Tongue (tissue), 2 donors: ENCODE measurements around the gene HPS1. TPM values are rescaled to one million over a fixed set of nuclear protein-coding genes. Genes with fewer than 3 reads are reported as not detected.

Experiments used
- DNase-seq: peaks from one replicate; pipeline ENCODE4 v3.0.0-alpha.2; 2015
- total RNA-seq: library from RNA; depleted of rRNA; stranded (reverse); fragments of >200 nt; gene quantifications from one replicate; pipeline ENCODE4 v1.2.3, GENCODE V29; 2014

Gene HPS1
- total RNA-seq, 1 donor from 2014 or later, result 12.0 TPM

- DNase-seq, result no peak
Observed at GRCh38 chr10:98411166-98411565, 35.6 kb downstream of the HPS1 start.

GRCh38 chr10:98410759-98411158, 36.0 kb downstream of the HPS1 start:
- DNase-seq, result no peak

DNA sequence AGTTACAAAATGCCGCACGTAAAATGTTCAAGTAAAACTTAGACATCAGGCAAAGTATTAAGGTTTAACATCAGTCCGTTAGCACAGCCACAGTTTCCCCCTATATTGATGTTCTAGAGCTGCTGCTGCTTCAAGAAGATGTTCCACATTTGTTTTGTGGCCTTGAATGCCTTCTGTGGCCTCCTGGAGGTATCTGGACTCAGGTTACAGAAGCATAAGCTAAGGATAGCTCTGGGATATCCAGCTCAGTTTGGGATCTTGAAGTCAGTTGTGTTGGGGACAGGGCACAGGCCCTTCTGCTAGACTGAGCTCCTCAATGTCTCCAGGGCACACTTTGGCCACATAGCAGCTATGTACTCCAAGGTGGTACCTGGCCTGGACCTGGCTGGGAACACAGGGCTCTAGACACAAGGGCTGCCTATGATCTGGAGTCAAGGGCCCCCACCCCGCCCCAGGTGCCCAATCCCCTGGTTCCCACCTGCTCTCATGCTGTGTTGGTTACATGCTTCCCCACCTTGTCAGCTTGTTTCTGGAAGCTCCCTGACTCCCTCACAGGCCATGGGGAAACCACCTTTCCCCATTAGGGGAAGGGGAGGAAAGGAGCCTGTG, 36.5 kb downstream of the HPS1 start:
- no peak for DNase-seq

GRCh38 chr10:98408799-98409198, 37.9 kb downstream of the HPS1 start:
- no peak for DNase-seq

- DNase-seq, result no peak
Observed at GRCh38 chr10:98407744-98408241, 38.9 kb downstream of the HPS1 start.

- DNase-seq, result no peak
Observed at GRCh38 chr10:98407017-98407743, 39.6 kb downstream of the HPS1 start.

- DNase-seq, result no peak
Observed at GRCh38 chr10:98405422-98405821, 41.3 kb downstream of the HPS1 start.

DNA sequence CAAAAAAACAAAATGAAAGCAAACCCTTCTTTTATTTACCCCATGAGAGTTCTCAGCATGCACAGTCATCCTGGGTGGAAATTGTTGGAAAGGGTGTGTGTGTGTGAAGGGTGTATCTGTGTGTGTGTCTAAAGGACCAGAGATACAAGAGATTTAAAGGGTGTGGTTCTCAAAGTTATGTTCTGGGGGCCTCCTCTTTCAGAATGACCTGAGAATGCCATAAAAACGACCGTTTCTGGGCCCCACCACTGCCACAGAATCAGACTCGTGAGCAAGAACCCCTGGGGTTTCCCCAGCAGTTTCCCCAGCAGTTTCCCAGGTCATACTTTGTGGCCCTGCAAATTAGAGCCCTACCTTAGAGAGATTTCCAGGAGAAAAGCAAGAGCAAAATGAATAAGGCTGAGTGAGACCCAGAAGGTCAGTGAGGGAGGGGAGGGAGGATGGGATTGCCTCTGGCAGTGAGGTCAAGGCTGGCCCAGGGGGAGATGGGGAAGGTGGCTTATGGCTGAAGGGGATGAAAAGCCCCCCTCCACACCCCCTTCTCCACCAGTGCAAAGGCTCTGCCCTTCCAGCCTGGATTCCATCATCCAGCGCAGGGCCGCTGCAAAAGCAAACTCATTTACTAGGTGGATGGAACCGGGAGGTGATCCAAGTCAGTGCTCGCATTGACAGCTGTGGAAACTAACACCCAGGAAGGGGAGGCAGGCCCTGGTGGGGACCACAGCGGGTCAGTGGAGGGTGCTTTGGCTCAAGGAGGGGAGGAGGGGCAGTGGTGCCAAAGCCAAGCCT, 42.0 kb downstream of the HPS1 start:
- DNase-seq, result no peak

- DNase-seq, result no peak
Observed at GRCh38 chr10:98403812-98404504, 42.8 kb downstream of the HPS1 start.

DNA sequence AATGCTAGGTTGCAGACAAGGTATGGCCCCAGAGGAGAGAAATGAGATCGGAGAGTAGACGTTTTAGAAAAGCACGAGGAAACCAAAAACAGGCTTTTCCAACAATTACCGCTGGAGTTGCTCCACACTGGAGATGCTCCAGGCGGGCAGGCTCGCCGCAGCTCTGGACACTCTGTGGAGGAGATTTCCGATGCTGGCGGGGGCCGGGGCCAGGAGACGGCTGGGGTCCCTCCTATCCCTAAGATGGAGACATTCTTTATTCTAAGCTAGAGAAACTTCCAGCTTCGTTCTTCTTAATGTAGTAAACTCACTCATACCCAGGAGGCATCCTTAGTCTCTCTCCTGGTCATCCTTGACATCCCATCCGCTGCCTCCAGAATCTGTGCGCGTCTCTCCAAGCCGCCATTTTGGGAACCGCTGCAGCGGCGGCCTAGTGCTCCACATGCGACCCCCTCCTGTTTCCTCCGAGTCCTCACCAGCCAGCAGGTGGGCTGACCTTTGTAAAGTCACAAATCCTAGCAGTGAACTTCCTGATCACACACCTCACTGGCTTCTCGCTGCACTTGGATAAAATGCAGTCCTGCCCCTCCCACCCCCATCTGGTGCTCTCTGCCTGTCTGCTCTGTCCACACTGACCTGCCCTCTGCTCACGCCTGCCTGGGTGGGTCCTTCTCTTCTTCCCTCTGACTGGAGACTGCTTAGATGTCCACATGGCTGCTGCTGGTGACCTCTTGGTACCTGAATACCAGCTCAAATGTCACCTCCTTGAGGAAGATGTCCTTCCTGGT, 43.6 kb downstream of the HPS1 start:
- DNase-seq, result no peak

GRCh38 chr10:98402478-98402877, 44.3 kb downstream of the HPS1 start:
- no peak for DNase-seq

DNA sequence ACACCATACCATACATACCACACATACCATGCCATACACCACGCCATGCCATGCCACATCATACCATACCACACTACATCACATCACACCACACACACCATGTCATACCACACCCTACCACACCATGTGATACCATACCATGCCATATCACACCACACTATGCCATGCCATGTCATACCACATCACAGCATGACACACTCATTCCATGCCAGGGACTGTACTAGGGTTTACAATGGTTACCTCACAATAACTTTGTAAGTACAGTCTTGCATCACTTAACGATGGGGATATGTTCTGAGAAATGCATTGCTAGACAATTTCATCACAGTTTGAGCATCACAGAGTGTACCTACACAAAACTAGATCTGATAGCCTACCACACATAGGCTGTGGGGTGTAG, 46.3 kb downstream of the HPS1 start:
- DNase-seq, result no peak

DNA sequence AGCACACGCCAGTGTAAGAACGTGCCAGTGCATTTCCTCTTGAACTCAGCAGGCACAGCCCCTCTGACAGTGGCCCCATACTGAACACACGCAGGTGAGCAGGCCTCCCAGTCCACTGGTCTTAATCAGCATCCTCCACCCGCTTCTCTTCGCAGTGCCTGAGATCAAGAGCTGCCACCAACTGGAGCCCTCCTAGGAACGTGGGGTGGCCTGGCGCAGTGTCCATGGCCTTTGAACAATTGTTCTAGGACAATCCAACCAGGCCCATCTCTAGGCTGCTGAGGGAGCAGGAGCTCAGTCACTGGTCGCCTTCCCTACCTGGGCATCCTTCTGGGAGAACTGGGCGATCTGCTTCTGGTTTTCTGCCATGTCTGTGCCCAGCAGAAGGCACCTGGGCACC, 47.0 kb downstream of the HPS1 start:
- DNase-seq, result no peak

- DNase-seq, result no peak
Observed at GRCh38 chr10:98397089-98397600, 49.6 kb downstream of the HPS1 start.

DNA sequence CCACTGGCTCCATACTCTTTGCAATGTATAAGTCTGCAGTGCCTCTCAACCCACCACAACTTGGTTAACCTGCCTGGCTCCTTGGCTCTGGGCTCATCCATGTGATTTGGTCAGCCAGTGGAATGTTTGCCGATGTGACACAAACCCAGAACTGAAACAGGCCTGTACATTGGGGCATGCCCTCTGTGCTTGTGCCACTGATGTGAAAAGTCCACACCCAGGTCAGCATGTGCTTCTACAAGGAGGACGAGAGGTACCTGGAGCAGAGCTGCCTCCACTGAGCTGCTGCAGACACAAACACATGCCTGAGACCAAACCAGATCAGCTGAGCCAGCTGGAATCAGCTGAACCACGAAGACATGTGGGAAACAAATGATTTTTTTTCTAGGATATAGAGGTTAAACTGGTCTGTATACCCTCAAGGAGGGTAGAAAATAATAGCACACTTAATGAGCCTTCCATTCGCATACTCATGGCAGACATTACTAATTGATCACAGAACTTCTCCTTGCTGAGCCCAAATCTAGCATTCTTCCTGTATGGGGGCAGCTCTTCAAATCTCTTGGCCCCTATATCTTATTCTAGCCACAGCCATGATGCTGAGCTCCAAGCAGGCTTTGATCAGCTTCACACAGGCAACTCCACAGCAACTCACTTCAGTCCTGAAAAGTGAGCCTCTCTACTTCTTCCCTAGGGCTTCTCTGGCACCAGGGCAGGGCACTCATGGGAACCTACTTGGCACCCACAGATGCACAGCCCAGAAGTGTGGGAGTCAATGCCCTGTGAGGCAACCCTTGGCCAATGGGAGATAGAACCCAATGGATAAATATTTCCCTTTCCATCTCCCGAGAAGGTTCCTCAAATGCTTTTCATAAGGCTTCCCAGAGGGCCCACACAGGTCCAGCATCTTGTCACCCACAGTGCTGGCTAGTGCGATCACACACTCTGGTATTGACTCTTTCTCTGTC, 50.4 kb downstream of the HPS1 start:
- DNase-seq, result no peak

DNA sequence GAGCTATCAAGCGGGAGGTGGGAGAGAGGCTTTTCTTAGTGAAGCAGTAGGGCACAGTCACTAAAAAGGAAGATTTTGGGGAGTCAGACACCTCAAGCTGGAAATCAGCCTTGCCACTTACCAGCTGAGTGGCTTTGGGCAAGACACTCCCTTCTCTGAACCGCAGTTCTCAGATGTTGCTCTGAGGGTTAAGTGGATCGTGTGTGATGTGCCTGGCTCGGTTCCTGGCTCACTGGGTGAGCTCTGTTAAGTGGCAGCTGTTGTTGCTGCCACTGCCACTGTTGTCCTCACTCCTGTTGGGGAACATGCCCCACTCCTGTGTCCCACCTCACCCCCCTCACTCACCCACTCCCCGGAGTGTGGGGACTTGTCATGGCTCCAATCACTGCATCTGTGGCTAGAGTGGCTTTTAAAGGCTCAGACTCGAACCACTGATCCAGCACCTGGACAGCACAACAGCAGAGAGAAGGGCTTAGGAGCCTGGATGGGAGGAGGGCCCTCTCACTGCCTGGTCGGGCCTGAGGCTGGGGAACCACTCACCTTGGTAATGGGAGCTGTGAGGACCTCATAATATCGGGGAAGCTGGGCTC, 51.8 kb downstream of the HPS1 start:
- DNase-seq, result peak; percentile 32

- DNase-seq, result peak; percentile 61
Observed at GRCh38 chr10:98391578-98391991, 55.1 kb downstream of the HPS1 start.

- no peak for DNase-seq
Observed at GRCh38 chr10:98391065-98391464, 55.7 kb downstream of the HPS1 start.

DNA sequence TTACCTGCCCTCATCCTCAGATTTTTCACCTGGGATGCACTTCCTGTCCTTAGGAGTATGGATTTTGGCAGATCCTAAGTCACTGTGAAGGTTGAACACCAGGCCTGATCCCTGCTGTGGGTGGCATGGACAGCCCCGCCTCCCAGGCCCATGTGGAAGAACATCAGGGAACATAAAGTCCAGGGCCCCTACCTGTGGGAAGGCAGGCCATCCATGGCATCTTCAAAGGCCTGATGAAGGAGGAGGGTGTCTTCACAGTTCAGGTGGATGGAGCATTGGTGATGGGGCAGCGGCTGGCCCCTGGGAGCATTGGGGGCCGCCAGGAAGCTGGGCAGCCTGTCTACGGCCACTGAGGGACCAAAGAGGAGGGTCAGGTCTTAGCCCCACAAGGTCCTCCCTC, 56.3 kb downstream of the HPS1 start:
- DNase-seq, result no peak

GRCh38 chr10:98389398-98389797, 57.3 kb downstream of the HPS1 start:
- DNase-seq, result no peak
